HCT116 (cell line): ENCODE measurements around the gene EFNB2.

ENCODE experiments used
- EZH2 ChIP-seq: fragments of 200-600 bp; sonication (generic); IDR thresholded peaks from 2 replicates; pipeline ENCODE4 v1.6.1; 2017; ENCODE audit warnings: antibody characterized with exemption, mixed run types
- POLR2A ChIP-seq: IDR thresholded peaks from 2 replicates; pipeline ENCODE4 v1.7.0; 2011; ENCODE audit warnings: borderline replicate concordance; ENCODE audit not compliant: insufficient read depth, insufficient read length; ENCODE audit errors: extremely low read depth
- POLR2AphosphoS5 ChIP-seq: IDR thresholded peaks from 2 replicates; pipeline ENCODE4 v1.6.1; 2011; ENCODE audit warnings: mild to moderate bottlenecking, low read depth, low read length, moderate library complexity
- SP1 ChIP-seq: IDR thresholded peaks from 2 replicates; pipeline ENCODE4 v1.6.1; 2012; ENCODE audit warnings: low read depth
- TCF7L2 ChIP-seq: IDR thresholded peaks from 2 replicates; pipeline ENCODE4 v1.7.0; 2011; ENCODE audit warnings: borderline replicate concordance, inconsistent platforms; ENCODE audit not compliant: insufficient read depth, insufficient read length; ENCODE audit errors: extremely low read depth
- ZFX ChIP-seq: fragments of 450-650 bp; IDR thresholded peaks from 2 replicates; pipeline ENCODE4 v1.6.1; 2017
- TF ChIP-seq, protein P1 (sequence below), 3 experiments: fragments of 200-600 bp in 1 of 3; sonication (generic) in 1 of 3; IDR thresholded peaks in 2 of 3; conservative IDR thresholded peaks in 1 of 3; 2 replicates each; pipeline ENCODE4 v1.5.1; 2012 to 2017; ENCODE audit warnings: low read depth in 2 of 3, low read length in 2 of 3, antibody characterized with exemption in 1 of 3, borderline replicate concordance in 1 of 3, control low read depth in 1 of 3, mild to moderate bottlenecking in 1 of 3, mixed read lengths in 1 of 3, mixed run types in 1 of 3, moderate library complexity in 1 of 3; ENCODE audit not compliant: insufficient read depth in 1 of 3
- TF ChIP-seq, protein P2 (sequence below): IDR thresholded peaks from 2 replicates; pipeline ENCODE4 v1.6.1; 2012

DNA sequence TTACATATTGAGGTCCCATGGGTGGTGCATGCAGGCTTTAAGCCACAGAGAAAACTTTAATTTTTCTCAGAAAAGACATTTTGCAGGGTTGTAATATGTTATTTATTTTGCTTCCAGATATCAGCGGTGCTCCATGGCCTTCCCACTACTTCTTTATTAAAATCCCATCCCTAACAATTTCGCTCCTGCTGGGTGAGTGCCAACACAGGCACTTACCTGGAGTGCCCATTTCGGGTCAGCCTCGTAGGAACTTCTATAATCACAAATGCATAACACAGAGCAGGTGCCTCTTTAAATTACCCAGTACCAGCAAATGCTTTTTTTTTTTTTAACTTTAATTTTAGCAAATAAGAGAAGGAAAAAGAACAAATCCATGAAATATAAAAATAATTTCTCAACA is 86.4 kb downstream of the EFNB2 start:
- TF ChIP-seq, protein P1, sequence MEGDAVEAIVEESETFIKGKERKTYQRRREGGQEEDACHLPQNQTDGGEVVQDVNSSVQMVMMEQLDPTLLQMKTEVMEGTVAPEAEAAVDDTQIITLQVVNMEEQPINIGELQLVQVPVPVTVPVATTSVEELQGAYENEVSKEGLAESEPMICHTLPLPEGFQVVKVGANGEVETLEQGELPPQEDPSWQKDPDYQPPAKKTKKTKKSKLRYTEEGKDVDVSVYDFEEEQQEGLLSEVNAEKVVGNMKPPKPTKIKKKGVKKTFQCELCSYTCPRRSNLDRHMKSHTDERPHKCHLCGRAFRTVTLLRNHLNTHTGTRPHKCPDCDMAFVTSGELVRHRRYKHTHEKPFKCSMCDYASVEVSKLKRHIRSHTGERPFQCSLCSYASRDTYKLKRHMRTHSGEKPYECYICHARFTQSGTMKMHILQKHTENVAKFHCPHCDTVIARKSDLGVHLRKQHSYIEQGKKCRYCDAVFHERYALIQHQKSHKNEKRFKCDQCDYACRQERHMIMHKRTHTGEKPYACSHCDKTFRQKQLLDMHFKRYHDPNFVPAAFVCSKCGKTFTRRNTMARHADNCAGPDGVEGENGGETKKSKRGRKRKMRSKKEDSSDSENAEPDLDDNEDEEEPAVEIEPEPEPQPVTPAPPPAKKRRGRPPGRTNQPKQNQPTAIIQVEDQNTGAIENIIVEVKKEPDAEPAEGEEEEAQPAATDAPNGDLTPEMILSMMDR (IDR thresholded peaks at IDR 0.05 in 2 of 3, conservative IDR thresholded peaks at IDR 0.05 in 1 of 3; ENCODE audit: borderline replicate concordance in 1 of 3, insufficient read depth in 1 of 3, low read depth in 2 of 3, low read length in 2 of 3), result no peak
- TF ChIP-seq POLR2A (no peak), SP1 (no peak), EZH2 (no peak), POLR2AphosphoS5 (no peak), ZFX (no peak), TCF7L2 (no peak)
- TF ChIP-seq, protein P2, sequence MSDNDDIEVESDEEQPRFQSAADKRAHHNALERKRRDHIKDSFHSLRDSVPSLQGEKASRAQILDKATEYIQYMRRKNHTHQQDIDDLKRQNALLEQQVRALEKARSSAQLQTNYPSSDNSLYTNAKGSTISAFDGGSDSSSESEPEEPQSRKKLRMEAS, result no peak
